HUDEP-2 (cell line): ENCODE results near the gene GPBP1.
A peak's percentile ranks its signal among the peaks of the same experiment; 100 is the strongest.
"Not testable (repeated sequence)": the region's sequence is repeated elsewhere in the genome, so short reads cannot be mapped to it uniquely, and the experiment has no call there.

Experiments used
- DNase-seq, 76 experiments: peaks; one replicate each; lab custom pipeline; 2025; ENCODE audit not compliant: unreplicated experiment in 76 of 76; lab: John Stamatoyannopoulos, UW

GPBP1 gene

DNA sequence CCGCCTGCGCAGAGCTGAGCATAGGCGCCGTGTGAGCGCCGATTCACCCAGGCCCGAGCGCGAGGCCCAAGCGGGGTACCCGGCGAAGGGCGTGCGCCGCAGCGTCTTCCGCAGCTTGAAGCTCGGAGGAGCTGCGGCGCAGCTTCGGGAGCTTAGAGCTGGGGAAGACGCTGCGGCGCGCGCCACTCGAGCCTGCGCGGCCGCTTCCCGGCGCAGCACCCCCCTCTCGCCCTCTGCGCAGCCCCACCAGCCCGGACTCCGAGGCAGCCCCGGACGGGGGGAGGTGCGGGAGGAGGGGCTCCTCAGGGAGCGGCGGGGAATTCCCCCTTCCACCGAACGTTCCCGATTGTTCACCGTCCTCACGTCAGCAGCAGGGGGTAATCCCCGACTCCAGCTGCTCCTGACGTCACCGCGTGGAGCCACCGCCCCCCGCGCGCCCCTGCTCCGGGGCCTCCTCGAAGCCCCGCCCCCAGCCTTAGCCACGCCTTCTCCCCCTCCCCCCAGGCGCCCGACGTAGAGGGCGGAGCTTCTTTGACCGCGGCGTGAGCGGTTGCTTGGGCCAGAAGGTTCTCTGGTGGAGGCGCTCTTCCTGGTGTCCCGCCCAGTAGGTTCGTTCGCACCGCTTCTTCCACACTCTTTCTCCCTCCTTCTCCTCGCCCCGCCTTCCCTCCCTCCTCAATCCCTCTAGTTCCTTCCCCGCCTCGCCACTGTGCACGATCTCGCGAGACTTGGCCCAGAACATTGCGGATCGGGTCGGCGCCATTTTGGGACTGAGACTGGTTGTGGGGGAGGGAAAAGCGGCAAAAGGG, at the start of gene GPBP1:
Gene GPBP1 (plus strand): TSS at position 741 of the 809 bp plus-strand sequence. CDS start 40,072 bp downstream, outside the sequence.
- peak in 75 of 76 experiments; percentile 76 to 99 (median 96) for DNase-seq

- DNase-seq = no peak
Measured at GRCh38 chr5:57128325-57128724, 45.5 kb upstream of the GPBP1 start.

DNA sequence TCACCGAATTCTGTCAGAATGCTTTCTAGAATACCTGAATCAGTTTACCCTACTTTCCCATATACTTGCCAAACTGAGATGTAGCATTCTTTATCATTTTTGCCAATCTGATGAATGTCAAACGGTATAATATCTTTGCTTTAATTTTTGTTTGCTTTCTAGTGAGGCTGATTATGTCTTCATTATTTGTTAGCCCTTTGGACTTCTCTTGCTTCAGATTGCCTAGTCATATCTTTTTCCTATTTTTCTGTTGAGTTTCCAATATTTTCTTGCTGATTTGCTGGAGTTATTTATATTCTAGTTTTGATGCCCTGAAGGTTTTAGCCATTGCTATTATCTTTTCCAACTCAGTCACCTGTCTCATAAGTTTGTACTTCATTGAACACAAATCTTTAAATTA, 40.3 kb upstream of the GPBP1 start:
- no peak for DNase-seq

GRCh38 chr5:57137401-57137800, 36.5 kb upstream of the GPBP1 start:
- no peak for DNase-seq

DNA sequence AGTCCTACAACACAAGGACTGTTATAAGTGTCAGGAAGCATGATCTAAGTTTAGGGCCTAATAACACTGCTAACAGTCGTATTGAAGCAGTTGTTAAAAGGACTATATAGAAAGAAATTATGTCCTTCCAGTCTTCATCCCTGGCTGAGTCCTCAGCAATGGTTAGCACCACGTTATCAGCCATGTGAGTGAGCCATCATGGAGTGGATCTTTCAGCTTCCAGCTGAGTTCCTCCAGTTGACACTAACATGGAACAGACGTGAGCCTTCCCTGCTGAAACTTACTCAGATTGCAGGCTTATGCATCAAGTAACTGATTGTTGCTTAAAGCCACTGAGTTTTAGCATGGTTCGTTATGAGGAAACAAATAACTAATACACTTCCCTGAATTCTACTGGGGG, 21.5 kb upstream of the GPBP1 start:
- DNase-seq = no peak

DNA sequence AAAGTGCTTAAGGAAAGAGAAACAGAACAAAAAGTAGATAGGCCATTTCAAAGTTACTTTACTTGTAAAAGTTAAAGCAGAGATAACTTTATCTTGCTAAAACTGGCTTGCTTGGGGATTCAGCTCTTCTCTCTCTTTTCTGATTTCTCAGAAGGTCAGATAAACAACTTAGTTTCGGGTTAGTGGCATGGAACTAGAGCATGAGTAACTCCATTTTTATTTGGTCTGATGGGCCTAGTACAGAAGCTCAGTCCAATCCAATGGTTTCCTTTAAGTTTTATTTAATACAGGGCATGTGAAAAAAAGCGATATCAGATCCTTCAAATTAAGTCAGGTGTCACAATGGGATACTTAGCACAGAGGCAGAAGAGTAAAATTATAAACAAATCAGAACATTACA, 18.8 kb upstream of the GPBP1 start:
- DNase-seq = no peak

DNA sequence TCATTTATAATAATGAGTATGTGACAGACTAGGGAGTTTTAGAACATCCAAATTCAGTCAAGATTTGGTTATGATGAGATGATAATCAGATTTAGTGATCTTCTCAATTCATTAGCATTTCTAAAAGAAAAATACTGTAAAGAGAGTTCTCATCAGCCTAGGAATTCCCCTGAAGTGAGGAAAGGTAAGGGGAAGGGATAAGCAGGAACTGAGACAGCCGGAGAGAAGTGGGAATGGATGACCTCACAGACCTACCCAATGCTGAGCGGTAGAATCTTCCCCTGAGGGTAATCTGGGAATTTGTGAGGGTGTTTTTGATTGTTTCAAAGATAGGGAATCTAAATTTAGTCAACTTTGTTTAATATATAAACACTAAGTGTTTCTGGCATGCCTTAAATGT, 16.7 kb upstream of the GPBP1 start:
- DNase-seq = no peak

DNA sequence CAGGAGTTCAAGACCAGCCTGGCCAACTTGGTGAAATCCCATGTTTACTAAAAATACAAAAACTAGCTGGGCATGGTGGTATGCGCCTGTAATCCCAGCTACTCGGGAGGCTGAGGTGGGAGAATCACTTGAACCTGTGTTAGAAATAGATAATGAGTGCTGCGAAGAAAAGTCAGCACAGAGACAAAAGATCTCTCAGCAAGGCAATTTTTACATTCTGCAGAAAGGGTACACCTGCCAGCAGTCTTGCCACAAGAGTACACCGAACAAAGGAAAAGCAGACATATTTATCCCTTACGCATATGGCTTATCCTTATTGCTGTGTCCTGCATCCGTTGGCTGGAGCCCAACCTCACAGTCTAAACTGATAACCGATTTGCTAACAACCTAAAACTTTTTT, 16.2 kb upstream of the GPBP1 start:
- no peak for DNase-seq

GRCh38 chr5:57163553-57164006, 10.3 kb upstream of the GPBP1 start:
- peak in 8 of 76 experiments; percentile 5 to 41 (median 12) for DNase-seq

- no peak for DNase-seq
Measured at GRCh38 chr5:57164124-57164523, 9.7 kb upstream of the GPBP1 start.

GRCh38 chr5:57165171-57165570, 8.7 kb upstream of the GPBP1 start:
- not testable (repeated sequence) for DNase-seq

GRCh38 chr5:57166276-57166675, 7.6 kb upstream of the GPBP1 start:
- no peak for DNase-seq

DNA sequence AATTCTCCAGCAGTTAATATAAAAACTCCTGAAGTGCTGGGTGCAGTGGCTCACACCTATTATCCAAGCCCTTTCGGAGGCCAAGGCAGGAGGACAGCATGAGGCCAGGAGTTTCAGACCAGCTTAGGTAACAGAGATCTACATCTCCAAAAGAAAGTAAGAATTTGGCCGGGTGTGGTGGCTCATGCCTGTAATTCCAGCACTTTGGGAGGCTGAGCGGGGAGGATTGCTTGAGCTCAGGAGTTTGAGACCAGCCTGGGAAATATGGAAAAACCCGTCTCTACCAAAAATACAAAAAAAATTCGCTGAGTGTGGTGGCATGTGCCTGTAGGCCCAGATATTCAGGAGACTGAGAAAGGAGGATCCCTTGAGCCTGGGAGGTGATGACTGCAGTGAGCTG, 6.7 kb upstream of the GPBP1 start:
- DNase-seq = no peak

- not testable (repeated sequence) for DNase-seq
Measured at GRCh38 chr5:57170116-57170515, 3.7 kb upstream of the GPBP1 start.

GRCh38 chr5:57171816-57172465, 1.9 kb upstream of the GPBP1 start:
- DNase-seq = no peak

DNA sequence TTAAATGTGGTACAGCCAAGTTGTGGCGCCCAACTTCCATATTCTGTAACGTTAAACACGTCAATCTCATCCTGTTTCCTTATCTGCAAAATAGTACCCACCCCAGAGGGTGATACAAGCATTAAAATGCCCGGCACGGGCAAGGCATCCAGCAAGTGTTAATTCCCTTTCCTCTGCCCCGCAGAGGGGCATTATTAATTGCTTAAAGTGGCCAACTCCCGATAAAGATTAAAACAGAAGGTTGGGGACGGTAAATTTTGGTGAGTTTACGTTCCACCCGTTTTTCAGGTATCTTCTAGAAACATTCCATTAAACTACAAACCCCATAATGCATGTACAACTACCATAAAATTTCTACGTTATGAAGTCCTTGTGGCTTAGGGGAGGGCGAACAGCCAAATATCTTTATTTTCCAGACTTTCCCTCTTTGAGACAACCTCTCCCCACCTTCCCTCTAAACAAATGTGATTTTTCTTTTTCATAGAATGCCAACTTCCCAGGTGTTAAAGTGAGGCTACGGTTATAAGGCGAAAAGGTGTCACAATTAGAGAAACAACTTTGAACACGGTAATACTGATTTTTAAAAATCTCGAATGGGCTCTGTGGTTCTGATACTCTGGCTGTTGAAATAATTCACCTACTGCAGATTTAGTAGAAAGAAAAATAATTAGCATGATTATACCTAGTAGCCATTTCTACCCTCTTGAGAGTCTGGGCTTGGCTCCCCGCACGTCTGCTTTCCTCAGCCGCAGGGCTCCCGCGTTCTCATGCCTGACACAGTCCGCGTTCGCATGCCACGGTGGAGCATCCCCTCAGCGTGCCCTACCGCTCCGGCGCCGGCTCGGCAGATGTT, 1.2 kb upstream of the GPBP1 start:
- DNase-seq = peak in 20 of 76 experiments; percentile 2 to 55 (median 17)

- peak in 14 of 76 experiments; percentile 2 to 51 (median 20) for DNase-seq
Measured at GRCh38 chr5:57174128-57174889, 450 bp downstream of the GPBP1 start.

- no peak for DNase-seq
Measured at GRCh38 chr5:57174890-57175510, 1.1 kb downstream of the GPBP1 start.

GRCh38 chr5:57175551-57176309, 1.9 kb downstream of the GPBP1 start:
- DNase-seq = peak in 7 of 76 experiments; percentile 4 to 21 (median 6)
